ENCODE results near the gene FLG2.
"Not testable (repeated sequence)": the region's sequence is repeated elsewhere in the genome, so short reads cannot be mapped to it uniquely, and the experiment has no call there.

FLG2 gene

GRCh38 chr1:152309955-152310354, 49.9 kb downstream of the FLG2 start:
- FAIRE-seq, result no peak

- not testable (repeated sequence) for FAIRE-seq
These were observed 50.4 kb downstream of the FLG2 start for GRCh38 chr1:152309320-152309901.

- not testable (repeated sequence) for FAIRE-seq
These were observed 51.0 kb downstream of the FLG2 start for GRCh38 chr1:152308758-152309157.

DNA sequence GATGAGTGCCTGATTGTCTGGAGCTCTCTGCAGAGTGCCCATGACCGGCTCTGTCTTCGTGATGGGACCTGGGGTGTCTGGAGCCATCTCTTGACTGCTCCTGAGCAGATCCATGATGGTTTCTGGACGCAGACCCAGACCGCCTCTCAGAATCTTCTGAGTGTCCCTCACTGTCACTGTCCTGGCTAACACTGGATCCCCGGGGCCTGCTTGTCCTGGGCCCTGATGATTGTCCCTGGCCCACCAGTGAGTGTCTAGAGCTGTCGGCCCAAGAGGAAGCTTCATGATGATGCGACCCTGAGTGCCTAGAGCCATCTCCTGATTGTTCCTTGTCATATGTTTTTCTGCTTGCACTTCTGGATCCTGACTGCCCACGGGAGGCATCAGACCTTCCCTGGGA, 51.8 kb downstream of the FLG2 start:
- not testable (repeated sequence) for FAIRE-seq

GRCh38 chr1:152306123-152306522, 53.7 kb downstream of the FLG2 start:
- FAIRE-seq, result not testable (repeated sequence)

- FAIRE-seq, result not testable (repeated sequence)
These were observed 55.0 kb downstream of the FLG2 start for GRCh38 chr1:152304773-152305172.

DNA sequence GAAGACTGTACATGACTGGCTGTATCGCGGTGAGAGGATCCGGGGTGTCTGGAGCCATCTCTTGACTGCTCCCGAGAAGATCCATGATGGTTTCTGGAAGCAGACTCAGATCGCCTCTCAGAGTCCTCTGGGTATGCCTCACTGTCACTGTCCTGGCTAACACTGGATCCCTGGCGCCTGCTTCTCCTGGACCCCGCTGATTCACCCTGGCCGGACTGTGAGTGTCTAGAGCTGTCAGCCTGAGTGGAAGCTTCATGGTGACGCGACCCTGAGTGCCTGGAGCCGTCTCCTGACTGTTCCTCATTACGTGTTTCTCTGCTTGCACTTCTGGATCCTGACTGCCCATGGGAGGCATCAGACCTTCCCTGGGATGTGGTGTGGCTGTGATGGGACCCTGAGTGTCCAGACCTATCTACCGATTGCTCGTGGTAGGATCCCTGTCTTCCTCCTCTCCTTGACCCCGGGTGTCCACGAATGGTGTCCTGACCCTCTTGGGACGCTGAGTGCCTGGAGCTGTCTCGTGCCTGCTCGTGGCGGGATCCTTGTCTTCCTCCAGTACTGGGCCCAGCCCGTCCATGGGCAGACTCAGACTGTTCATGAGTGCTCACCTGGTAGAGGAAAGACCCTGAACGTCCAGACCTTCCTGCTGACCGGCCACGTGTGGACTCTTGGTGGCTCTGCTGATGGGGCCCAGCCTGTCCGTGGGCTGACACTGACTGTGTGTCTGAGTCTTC, 56.5 kb downstream of the FLG2 start:
- not testable (repeated sequence) for FAIRE-seq
